PC-9 (cell line): ENCODE data around the gene RPS6KA5.

ENCODE experiments used
- EZH2 ChIP-seq: fragments of 200-600 bp; sonication (generic); IDR thresholded peaks from 2 replicates; pipeline ENCODE4 v1.8.0; 2017; ENCODE audit warnings: antibody characterized with exemption, low read depth
- TF ChIP-seq, protein P1 (sequence below): fragments of 200-600 bp; sonication (generic); conservative IDR thresholded peaks from 2 replicates; pipeline ENCODE4 v1.6.1; 2017; ENCODE audit warnings: mixed run types, antibody characterized with exemption, mild to moderate bottlenecking, moderate library complexity

DNA sequence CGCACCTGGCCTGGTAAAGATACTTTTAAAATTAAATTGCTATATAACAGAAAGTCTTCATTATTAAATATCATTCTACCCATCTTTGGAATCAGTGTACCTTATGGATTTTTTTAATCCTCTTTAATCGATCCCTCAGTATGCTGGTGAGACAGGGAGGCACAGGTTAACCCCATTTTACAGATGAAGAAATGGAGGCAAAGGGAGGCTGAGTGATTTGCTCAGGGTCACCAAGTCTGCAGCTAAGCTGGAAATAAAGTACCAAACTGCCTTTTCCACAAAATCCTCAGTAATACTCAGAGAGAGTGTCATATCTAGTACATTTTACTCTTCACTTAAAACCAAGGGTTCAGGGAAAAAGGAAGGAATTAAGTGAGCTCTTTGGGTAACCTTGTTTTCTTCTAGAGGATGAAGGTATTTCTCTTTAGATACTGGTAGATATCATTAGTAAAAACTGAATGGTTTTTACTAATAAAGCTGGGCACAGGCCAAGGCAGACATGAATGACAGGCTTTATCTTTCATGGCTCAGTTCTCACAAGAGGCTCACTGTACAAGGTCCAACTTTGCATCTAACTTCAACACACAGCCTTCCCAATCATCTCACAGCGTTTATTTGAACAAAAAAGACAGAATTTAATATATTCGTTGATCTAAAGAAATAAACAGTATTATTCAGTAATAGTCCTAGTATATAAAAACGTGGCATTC, 209.0 kb downstream of the RPS6KA5 start:
- TF ChIP-seq, protein P1, sequence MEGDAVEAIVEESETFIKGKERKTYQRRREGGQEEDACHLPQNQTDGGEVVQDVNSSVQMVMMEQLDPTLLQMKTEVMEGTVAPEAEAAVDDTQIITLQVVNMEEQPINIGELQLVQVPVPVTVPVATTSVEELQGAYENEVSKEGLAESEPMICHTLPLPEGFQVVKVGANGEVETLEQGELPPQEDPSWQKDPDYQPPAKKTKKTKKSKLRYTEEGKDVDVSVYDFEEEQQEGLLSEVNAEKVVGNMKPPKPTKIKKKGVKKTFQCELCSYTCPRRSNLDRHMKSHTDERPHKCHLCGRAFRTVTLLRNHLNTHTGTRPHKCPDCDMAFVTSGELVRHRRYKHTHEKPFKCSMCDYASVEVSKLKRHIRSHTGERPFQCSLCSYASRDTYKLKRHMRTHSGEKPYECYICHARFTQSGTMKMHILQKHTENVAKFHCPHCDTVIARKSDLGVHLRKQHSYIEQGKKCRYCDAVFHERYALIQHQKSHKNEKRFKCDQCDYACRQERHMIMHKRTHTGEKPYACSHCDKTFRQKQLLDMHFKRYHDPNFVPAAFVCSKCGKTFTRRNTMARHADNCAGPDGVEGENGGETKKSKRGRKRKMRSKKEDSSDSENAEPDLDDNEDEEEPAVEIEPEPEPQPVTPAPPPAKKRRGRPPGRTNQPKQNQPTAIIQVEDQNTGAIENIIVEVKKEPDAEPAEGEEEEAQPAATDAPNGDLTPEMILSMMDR, result no peak
- no peak for TF ChIP-seq EZH2
